ENCODE measurements around the gene HES1. TPM values are rescaled to one million over a fixed set of nuclear protein-coding genes. Genes with fewer than 3 reads are reported as not detected.

The HES1 gene
- total RNA-seq, 1 donor from 2014 or later = 142 TPM

- no peak for DNase-seq (ENCODE audit: low spot score, unreplicated experiment)
- Mint-ChIP-seq H3K36me3 (ENCODE audit: insufficient read depth) (no peaks in the 10 kb centered on the region), H3K27ac (peak overlapping the region; percentile 93), H3K4me3 (ENCODE audit: low read depth) (peak overlapping the region; percentile 23), H3K27me3 (no peaks in the 10 kb centered on the region), H3K4me1 (ENCODE audit: low read depth) (peaks cover 65% of the 10 kb centered on the region), H3K9me3 (ENCODE audit: low read depth) (no peaks in the 10 kb centered on the region)
- TF ChIP-seq, protein P1, sequence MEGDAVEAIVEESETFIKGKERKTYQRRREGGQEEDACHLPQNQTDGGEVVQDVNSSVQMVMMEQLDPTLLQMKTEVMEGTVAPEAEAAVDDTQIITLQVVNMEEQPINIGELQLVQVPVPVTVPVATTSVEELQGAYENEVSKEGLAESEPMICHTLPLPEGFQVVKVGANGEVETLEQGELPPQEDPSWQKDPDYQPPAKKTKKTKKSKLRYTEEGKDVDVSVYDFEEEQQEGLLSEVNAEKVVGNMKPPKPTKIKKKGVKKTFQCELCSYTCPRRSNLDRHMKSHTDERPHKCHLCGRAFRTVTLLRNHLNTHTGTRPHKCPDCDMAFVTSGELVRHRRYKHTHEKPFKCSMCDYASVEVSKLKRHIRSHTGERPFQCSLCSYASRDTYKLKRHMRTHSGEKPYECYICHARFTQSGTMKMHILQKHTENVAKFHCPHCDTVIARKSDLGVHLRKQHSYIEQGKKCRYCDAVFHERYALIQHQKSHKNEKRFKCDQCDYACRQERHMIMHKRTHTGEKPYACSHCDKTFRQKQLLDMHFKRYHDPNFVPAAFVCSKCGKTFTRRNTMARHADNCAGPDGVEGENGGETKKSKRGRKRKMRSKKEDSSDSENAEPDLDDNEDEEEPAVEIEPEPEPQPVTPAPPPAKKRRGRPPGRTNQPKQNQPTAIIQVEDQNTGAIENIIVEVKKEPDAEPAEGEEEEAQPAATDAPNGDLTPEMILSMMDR (IDR thresholded peaks at IDR 0.05; ENCODE audit: unreplicated experiment) = no peak
These were observed 18.7 kb upstream of the HES1 start for GRCh38 chr3:194117104-194117845.

GRCh38 chr3:194118920-194119319 lies 17.0 kb upstream of the HES1 start:
- peaks cover 69% of the 10 kb centered on the region for H3K4me1 Mint-ChIP-seq (ENCODE audit: low read depth)
- H3K27me3 Mint-ChIP-seq = no peaks in the 10 kb centered on the region
- no peaks in the 10 kb centered on the region for H3K36me3 Mint-ChIP-seq (ENCODE audit: insufficient read depth)
- no peak for DNase-seq (ENCODE audit: low spot score, unreplicated experiment)
- H3K27ac Mint-ChIP-seq = peak overlapping the region; percentile 23
- H3K9me3 Mint-ChIP-seq (ENCODE audit: low read depth) = no peaks in the 10 kb centered on the region
- TF ChIP-seq, protein P1 (IDR thresholded peaks at IDR 0.05; ENCODE audit: unreplicated experiment) = no peak
- no peak overlapping the region for H3K4me3 Mint-ChIP-seq (ENCODE audit: low read depth)

- TF ChIP-seq, protein P1 (IDR thresholded peaks at IDR 0.05; ENCODE audit: unreplicated experiment) = no peak
- H3K27ac Mint-ChIP-seq = peak overlapping the region; percentile 43
- H3K4me1 Mint-ChIP-seq (ENCODE audit: low read depth) = peaks cover 74% of the 10 kb centered on the region
- H3K9me3 Mint-ChIP-seq (ENCODE audit: low read depth) = no peaks in the 10 kb centered on the region
- no peaks in the 10 kb centered on the region for H3K27me3 Mint-ChIP-seq
- no peak for DNase-seq (ENCODE audit: low spot score, unreplicated experiment)
- H3K36me3 Mint-ChIP-seq (ENCODE audit: insufficient read depth) = no peaks in the 10 kb centered on the region
- no peak overlapping the region for H3K4me3 Mint-ChIP-seq (ENCODE audit: low read depth)
These were observed 15.9 kb upstream of the HES1 start for GRCh38 chr3:194119831-194120590.

GRCh38 chr3:194120789-194121770 lies 14.9 kb upstream of the HES1 start:
- no peaks in the 10 kb centered on the region for H3K36me3 Mint-ChIP-seq (ENCODE audit: insufficient read depth)
- peaks cover 69% of the 10 kb centered on the region for H3K4me1 Mint-ChIP-seq (ENCODE audit: low read depth)
- H3K27ac Mint-ChIP-seq = peak overlapping the region; percentile 87

More at GRCh38 chr3:194120789-194121770, 14.9 kb upstream of the HES1 start:
- H3K9me3 Mint-ChIP-seq (ENCODE audit: low read depth) = no peaks in the 10 kb centered on the region
- no peak overlapping the region for H3K4me3 Mint-ChIP-seq (ENCODE audit: low read depth)
- no peak for DNase-seq (ENCODE audit: low spot score, unreplicated experiment)
- TF ChIP-seq, protein P1 (IDR thresholded peaks at IDR 0.05; ENCODE audit: unreplicated experiment) = no peak
- no peaks in the 10 kb centered on the region for H3K27me3 Mint-ChIP-seq

Data from progenitor cell of endocrine pancreas (in vitro differentiated cells).